Breast epithelium (tissue), 4 donors: ENCODE data around the gene TBC1D22B. TPM values are rescaled to one million over a fixed set of nuclear protein-coding genes. Genes with fewer than 3 reads are reported as not detected.

Source experiments
- DNase-seq, 2 donors: peaks; one replicate each; pipeline ENCODE4 v3.0.0-alpha.2; 2019; ENCODE audit warnings: low spot score in 2 of 2
- H3K27ac ChIP-seq, 2 donors: fragments of 200-600 bp; sonication (generic) in 1 of 2; one replicate each; pipeline ENCODE4 v1.5.1; 2016 to 2019; ENCODE audit warnings: mild to moderate bottlenecking in 1 of 2
- H3K27me3 ChIP-seq, 2 donors: fragments of 200-600 bp; sonication (generic) in 1 of 2; one replicate each; pipeline versions ENCODE4 v1.5.1 to v1.6.0; 2017 to 2019; ENCODE audit warnings: control low read depth in 1 of 2, mild to moderate bottlenecking in 1 of 2
- H3K36me3 ChIP-seq: fragments of 200-600 bp; one replicate; pipeline ENCODE4 v1.5.1; 2019
- H3K4me1 ChIP-seq, 2 donors: fragments of 200-600 bp; sonication (generic); one replicate each; pipeline ENCODE4 v1.5.1; 2016 to 2019; ENCODE audit warnings: control low read depth in 1 of 2
- H3K4me3 ChIP-seq, 3 donors: fragments of 200-600 bp; sonication (generic); 1 replicate in 2 of 3; 2 replicates in 1 of 3; pipeline ENCODE4 v1.5.1; 2016 to 2019; ENCODE audit warnings: mild to moderate bottlenecking in 3 of 3, moderate library complexity in 2 of 3
- H3K9me3 ChIP-seq, 2 donors: fragments of 200-600 bp; sonication (generic) in 1 of 2; one replicate each; pipeline ENCODE4 v1.5.1; 2016 to 2019; ENCODE audit warnings: control low read depth in 1 of 2
- POLR2A ChIP-seq: fragments of 450-650 bp; IDR thresholded peaks from one replicate; pipeline ENCODE4 v1.6.1; 2016; ENCODE audit warnings: antibody characterized with exemption, mild to moderate bottlenecking, moderate library complexity
- POLR2AphosphoS5 ChIP-seq, 3 donors: sonication (generic); formaldehyde crosslinking; IDR thresholded peaks; one replicate each; pipeline ENCODE4 v1.6.1; 2017; ENCODE audit warnings: antibody characterized with exemption in 3 of 3
- intact Hi-C: fragments of 100-400 bp; cut with DNase I; formaldehyde crosslinking; loops from one replicate; pipeline ENCODE4 v1.15.1; 2023; ENCODE audit warnings: low total_unique reads
- total RNA-seq, 3 donors: library from RNA; depleted of rRNA; stranded (reverse); fragments of >200 nt; gene quantifications; one replicate each; pipeline ENCODE4 v1.1.0, GENCODE V29; 2016
- TF ChIP-seq, protein P1 (sequence below), 3 donors: fragments of 450-650 bp; IDR thresholded peaks; one replicate each; pipeline ENCODE4 v1.5.1; 2016 to 2017; ENCODE audit warnings: antibody characterized with exemption in 3 of 3, mild to moderate bottlenecking in 3 of 3, moderate library complexity in 3 of 3

The TBC1D22B gene
- total RNA-seq, 3 donors from 2014 or later: 5.8 to 12.4 (median 8.8) TPM

DNA sequence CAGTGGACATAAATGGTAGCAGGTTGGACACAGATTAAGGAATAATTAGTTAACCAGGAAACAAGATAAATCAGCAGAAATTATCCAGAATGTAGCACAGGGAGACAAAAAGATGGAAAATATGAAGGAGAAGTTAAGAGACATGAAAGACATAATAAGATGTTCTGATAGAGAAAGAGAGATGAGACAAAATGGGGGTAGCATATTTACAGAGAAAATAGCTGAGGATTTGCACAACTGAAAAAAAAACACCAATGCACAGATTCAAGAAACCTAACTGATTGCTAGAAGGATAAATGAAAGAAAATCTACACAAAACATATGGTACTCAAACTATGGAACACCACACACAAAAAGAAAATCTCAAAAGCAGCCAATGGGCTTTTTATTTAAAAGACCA, 34.6 kb upstream of the TBC1D22B start:
- peak overlapping the region in 2 of 3 donors; percentile 68 to 74 for H3K4me3 ChIP-seq
- no peaks in the 10 kb centered on the region for H3K27me3 ChIP-seq
- no peak for TF ChIP-seq POLR2A
- TF ChIP-seq POLR2AphosphoS5 (IDR thresholded peaks at IDR 0.05): no peak
- TF ChIP-seq, protein P1, sequence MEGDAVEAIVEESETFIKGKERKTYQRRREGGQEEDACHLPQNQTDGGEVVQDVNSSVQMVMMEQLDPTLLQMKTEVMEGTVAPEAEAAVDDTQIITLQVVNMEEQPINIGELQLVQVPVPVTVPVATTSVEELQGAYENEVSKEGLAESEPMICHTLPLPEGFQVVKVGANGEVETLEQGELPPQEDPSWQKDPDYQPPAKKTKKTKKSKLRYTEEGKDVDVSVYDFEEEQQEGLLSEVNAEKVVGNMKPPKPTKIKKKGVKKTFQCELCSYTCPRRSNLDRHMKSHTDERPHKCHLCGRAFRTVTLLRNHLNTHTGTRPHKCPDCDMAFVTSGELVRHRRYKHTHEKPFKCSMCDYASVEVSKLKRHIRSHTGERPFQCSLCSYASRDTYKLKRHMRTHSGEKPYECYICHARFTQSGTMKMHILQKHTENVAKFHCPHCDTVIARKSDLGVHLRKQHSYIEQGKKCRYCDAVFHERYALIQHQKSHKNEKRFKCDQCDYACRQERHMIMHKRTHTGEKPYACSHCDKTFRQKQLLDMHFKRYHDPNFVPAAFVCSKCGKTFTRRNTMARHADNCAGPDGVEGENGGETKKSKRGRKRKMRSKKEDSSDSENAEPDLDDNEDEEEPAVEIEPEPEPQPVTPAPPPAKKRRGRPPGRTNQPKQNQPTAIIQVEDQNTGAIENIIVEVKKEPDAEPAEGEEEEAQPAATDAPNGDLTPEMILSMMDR (IDR thresholded peaks at IDR 0.05): no peak
- no peak for DNase-seq
- no peaks in the 10 kb centered on the region for H3K4me1 ChIP-seq
- H3K9me3 ChIP-seq: no peaks in the 10 kb centered on the region
- H3K36me3 ChIP-seq: no peaks in the 10 kb centered on the region
- no peak overlapping the region for H3K27ac ChIP-seq
- intact Hi-C loops: no loop called here

DNA sequence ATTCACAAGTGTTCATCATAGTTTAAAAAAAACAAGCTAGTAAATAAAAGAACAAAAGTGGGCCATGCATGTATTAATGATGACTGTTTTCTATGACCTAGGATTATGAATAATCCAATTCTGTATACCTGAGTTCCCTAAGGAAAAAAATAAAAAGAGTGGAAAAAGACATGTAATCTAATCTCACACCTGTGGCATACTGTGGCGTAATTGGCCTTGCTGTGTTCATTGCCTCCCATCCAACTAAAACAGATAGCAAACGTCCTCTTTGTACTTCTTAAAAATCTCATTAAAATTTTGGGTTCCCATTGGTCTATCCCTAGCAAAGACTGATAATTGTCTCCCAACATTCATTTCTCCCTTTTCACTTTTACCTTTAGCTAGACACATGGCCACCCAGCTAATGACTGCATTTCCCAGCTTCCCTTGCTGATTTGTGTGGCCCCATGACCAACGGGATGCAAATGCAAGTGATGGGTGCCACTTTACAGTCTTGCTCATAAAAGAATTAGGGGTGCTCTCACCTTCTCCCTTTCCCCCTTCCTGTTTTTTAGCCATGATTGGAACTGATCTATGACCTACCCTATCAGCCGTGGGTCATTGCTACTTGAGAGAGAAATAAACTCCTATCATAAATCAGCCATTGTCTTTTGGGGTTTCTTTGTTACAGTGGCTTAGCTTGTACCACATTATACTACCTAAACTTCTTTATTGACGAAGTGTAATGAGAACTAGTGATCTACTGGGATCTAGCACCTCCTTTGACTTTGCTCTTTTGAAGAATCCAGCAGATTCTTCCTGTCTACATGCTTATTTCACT, 32.0 kb upstream of the TBC1D22B start:
- H3K36me3 ChIP-seq: no peaks in the 10 kb centered on the region
- no peak overlapping the region for H3K27ac ChIP-seq
- H3K4me3 ChIP-seq: no peak overlapping the region
- no peaks in the 10 kb centered on the region for H3K27me3 ChIP-seq
- TF ChIP-seq, protein P1 (IDR thresholded peaks at IDR 0.05): no peak
- no peak for TF ChIP-seq POLR2AphosphoS5 (IDR thresholded peaks at IDR 0.05)
- TF ChIP-seq POLR2A: no peak
- DNase-seq: no peak
- intact Hi-C loops: no loop called here
- no peaks in the 10 kb centered on the region for H3K9me3 ChIP-seq
- H3K4me1 ChIP-seq: no peaks in the 10 kb centered on the region

DNA sequence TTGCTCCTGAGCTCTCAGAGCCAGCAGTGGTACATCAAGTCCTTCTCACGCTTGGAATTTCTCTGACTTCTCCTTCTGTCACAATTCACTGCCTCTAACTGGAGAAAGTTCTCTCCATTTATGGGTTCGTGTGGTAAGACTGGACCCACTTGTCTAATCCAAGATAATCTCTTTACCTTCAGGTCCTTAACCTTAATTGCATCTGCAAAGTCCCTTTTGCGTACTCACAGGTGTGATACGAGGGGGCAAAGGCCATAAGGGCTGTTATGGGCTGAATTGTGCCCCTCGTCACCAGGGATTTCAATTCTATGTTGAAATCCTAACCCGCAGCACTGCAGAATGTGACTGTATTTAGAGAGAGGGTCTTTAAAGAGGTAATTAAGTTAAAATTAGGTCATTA, 27.5 kb upstream of the TBC1D22B start:
- Histone ChIP-seq H3K4me3 (no peak overlapping the region), H3K4me1 (no peaks in the 10 kb centered on the region), H3K27me3 (no peaks in the 10 kb centered on the region), H3K36me3 (no peaks in the 10 kb centered on the region), H3K9me3 (no peaks in the 10 kb centered on the region), H3K27ac (no peak overlapping the region)
- intact Hi-C loops: no loop called here
- no peak for TF ChIP-seq POLR2AphosphoS5 (IDR thresholded peaks at IDR 0.05)
- no peak for TF ChIP-seq POLR2A
- TF ChIP-seq, protein P1 (IDR thresholded peaks at IDR 0.05): no peak
- no peak for DNase-seq

DNA sequence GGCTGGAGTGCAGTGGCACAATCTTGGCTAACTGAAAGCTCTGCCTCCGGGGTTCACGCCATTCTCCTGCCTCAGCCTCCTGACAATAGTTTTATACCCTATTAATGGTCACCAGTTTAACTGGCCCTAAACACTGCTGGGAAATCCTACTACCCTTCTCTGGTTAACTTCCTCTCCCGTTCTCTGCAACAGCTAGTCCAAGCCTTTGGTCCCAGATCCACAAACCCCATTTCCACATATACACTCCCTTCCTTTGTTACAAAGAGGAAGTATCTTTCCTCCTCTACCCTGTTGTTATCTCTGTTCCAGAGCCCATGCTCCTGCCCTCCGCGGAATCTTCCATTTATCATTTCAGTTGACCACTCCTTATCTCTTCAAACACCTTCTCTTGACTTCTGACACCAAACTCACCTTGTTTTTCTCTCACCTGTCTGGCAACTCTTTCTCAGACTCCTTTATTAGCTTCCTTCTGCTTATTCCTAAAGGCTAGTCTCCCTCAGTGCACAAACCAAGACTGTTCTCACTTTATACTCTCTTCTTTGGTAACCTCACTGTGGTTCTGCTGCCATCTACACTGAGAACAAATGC, 25.0 kb upstream of the TBC1D22B start:
- TF ChIP-seq, protein P1 (IDR thresholded peaks at IDR 0.05): no peak
- TF ChIP-seq POLR2AphosphoS5 (IDR thresholded peaks at IDR 0.05) (no peak), POLR2A (no peak)
- intact Hi-C loops: no loop called here
- H3K9me3 ChIP-seq: no peaks in the 10 kb centered on the region

DNA sequence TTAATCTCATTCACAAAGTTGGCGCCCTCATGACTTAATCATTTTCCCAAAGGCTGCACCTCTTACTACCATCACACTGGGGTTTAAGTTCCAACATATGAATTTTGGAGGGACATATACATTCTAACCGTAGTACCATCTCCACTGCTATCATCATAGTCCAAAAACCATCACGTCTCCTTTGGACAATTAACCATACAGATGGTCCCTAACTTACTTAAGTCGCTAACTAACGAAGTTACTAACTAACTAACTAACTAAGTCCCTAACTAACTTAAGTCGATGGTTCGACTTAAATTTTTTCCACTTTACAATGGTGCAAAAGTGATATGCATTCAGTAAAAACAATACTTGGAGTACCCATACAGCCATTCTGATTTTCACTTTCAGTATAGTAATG, 24.0 kb upstream of the TBC1D22B start:
- H3K27me3 ChIP-seq: no peaks in the 10 kb centered on the region
- H3K36me3 ChIP-seq: no peaks in the 10 kb centered on the region
- no peak for DNase-seq
- H3K9me3 ChIP-seq: no peaks in the 10 kb centered on the region
- TF ChIP-seq, protein P1 (IDR thresholded peaks at IDR 0.05): no peak
- no peak for TF ChIP-seq POLR2AphosphoS5 (IDR thresholded peaks at IDR 0.05)
- no peak for TF ChIP-seq POLR2A
- intact Hi-C loops: no loop called here
- no peak overlapping the region for H3K4me3 ChIP-seq
- H3K27ac ChIP-seq: no peak overlapping the region
- no peaks in the 10 kb centered on the region for H3K4me1 ChIP-seq

More for the DNA sequence above, 25.0 kb upstream of the TBC1D22B start:
- Histone ChIP-seq H3K27ac (no peak overlapping the region), H3K4me1 (no peaks in the 10 kb centered on the region), H3K36me3 (no peaks in the 10 kb centered on the region), H3K27me3 (no peaks in the 10 kb centered on the region), H3K4me3 (no peak overlapping the region)
- DNase-seq: no peak
